Esophagus squamous epithelium (tissue), 5 donors: ENCODE results near the gene ERC2. TPM values are rescaled to one million over a fixed set of nuclear protein-coding genes. Genes with fewer than 3 reads are reported as not detected.

ENCODE experiments used
- DNase-seq: peaks from one replicate; lab custom pipeline; 2025; lab: John Stamatoyannopoulos, UW
- H3K27ac ChIP-seq, 4 donors: fragments of 200-600 bp; sonication (generic); one replicate each; pipeline ENCODE4 v1.5.1; 2016 to 2019; ENCODE audit warnings: mild to moderate bottlenecking in 1 of 4
- H3K27me3 ChIP-seq, 4 donors: fragments of 200-600 bp; sonication (generic); 1 replicate in 3 of 4; 2 replicates in 1 of 4; pipeline versions ENCODE4 v1.5.1 to v1.6.0; 2017 to 2021; ENCODE audit warnings: antibody characterized with exemption in 1 of 4
- H3K36me3 ChIP-seq, 3 donors: fragments of 200-600 bp; sonication (generic); one replicate each; pipeline ENCODE4 v1.5.1; 2016 to 2019
- H3K4me1 ChIP-seq, 3 donors: fragments of 200-600 bp; sonication (generic); one replicate each; pipeline ENCODE4 v1.5.1; 2017 to 2019
- H3K4me3 ChIP-seq, 4 donors: fragments of 200-600 bp; sonication (generic); 1 replicate in 3 of 4; 2 replicates in 1 of 4; pipeline ENCODE4 v1.5.1; 2016 to 2019; ENCODE audit warnings: mild to moderate bottlenecking in 2 of 4, moderate library complexity in 1 of 4
- H3K9me3 ChIP-seq, 3 donors: fragments of 200-600 bp; sonication (generic); one replicate each; pipeline ENCODE4 v1.5.1; 2016 to 2019
- CTCF ChIP-seq, 6 experiments: fragments of 450-650 bp in 4 of 6; fragments of 200-600 bp in 2 of 6; sonication (generic) in 2 of 6; IDR thresholded peaks; one replicate each; pipeline ENCODE4 v1.5.1; 2016 to 2019; ENCODE audit warnings: antibody characterized with exemption in 6 of 6, mild to moderate bottlenecking in 4 of 6, moderate library complexity in 4 of 6
- POLR2A ChIP-seq, 4 donors: fragments of 450-650 bp; IDR thresholded peaks; one replicate each; pipeline ENCODE4 v1.6.1; 2017; ENCODE audit warnings: antibody characterized with exemption in 4 of 4, mild to moderate bottlenecking in 4 of 4, moderate library complexity in 3 of 4
- WGBS, 2 donors: methylation state at CpG; one replicate each; pipeline ENCODE4 v1.1.5; 2018; 5-methylcytosine and 5-hydroxymethylcytosine counted together
- intact Hi-C: fragments of 100-400 bp; cut with DNase I; formaldehyde crosslinking; loops from one replicate; pipeline ENCODE4 v1.15.0; 2022
- total RNA-seq, 4 donors: library from RNA; depleted of rRNA; stranded (reverse); fragments of >200 nt; gene quantifications; one replicate each; pipeline ENCODE4 v1.1.0, GENCODE V29; 2016
- donor health status: DM: yes; HTN: yes; CAD: no.

The ERC2 gene
- total RNA-seq, 4 donors from 2014 or later, result 0.12 to 1.9 (median 0.86) TPM

DNA sequence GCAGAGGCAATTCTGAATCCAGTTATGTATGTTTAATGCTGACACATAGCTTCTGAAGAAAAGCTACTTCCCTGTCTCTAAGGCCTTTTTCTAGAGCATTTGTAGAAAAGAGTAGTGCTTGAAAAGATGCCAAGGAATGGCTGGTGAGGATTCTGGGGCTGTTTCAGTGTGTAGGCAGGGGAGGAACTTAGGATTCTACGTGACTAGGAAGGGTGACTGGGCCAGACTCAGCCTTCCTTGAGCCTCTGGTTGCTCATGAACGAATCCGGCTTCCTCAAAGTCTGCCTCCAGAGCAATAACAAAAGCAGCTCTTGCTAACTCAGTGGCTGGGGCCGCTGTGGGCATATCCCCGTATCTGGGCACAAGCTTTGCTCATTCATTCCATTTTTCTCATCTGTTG lies 876.4 kb downstream of the ERC2 start:
- no peaks in the 10 kb centered on the region for H3K9me3 ChIP-seq
- peaks cover 0 to 24% (median 2%) of the 10 kb centered on the region in 3 donors for H3K4me1 ChIP-seq
- H3K27ac ChIP-seq, result peak overlapping the region in 3 of 4 donors; percentile 22 to 76 (median 71)
- intact Hi-C loops, result no loop called here
- no peaks in the 10 kb centered on the region for H3K36me3 ChIP-seq
- TF ChIP-seq CTCF (IDR thresholded peaks at IDR 0.05), result no peak
- TF ChIP-seq POLR2A (IDR thresholded peaks at IDR 0.05), result no peak
- WGBS, 2 donors, result 71 to 78% methylated on average over 5 of the region's 5 CpGs
- H3K4me3 ChIP-seq, result no peak overlapping the region
- no peaks in the 10 kb centered on the region for H3K27me3 ChIP-seq
- DNase-seq, result no peak

DNA sequence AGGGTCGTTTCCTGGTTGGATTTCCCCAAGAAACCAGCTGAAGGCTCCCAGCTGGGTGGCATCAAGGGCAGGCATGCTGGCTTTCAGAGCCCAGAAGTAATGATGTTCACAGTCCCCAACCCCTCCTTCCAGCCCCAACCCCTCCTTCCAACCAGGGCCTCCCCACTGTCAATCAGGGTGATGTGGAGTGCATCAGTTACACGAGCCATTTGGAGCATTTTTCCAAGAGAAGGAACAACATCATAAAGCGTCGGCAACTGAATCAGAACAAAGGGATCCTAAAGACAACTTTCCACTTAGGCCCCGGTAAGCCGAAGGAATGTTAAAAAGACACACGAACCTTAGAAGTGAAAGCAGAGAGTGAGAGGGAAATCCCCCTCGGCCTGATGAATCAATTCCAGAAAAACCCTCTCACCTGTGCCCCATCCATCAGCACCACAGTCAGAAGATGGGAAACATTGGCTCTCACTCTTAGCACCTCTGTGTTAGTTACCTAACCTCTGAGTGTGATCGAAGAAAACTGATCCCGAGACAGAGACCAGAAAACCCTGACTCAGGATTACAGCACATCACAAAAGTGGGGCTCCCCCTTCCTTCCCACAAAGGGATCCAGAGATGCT lies 880.0 kb downstream of the ERC2 start:
- DNase-seq, result no peak
- no peak for TF ChIP-seq POLR2A (IDR thresholded peaks at IDR 0.05)
- no peak for TF ChIP-seq CTCF (IDR thresholded peaks at IDR 0.05)
- H3K27me3 ChIP-seq, result no peaks in the 10 kb centered on the region
- no peaks in the 10 kb centered on the region for H3K9me3 ChIP-seq
- WGBS, 2 donors, result 38 to 53% methylated on average over 7 to 10 of the region's 10 CpGs
- peaks cover 0 to 24% (median 2%) of the 10 kb centered on the region in 3 donors for H3K4me1 ChIP-seq
- intact Hi-C loops, result no loop called here
- no peak overlapping the region for H3K27ac ChIP-seq
- H3K36me3 ChIP-seq, result no peaks in the 10 kb centered on the region
- no peak overlapping the region for H3K4me3 ChIP-seq

- DNase-seq, result no peak
- WGBS, 2 donors, result 73 to 78% methylated on average over 7 of the region's 9 CpGs
- peaks cover 0 to 8% (median 0%) of the 10 kb centered on the region in 3 donors for H3K4me1 ChIP-seq
- no peak overlapping the region for H3K4me3 ChIP-seq
- no peaks in the 10 kb centered on the region for H3K9me3 ChIP-seq
- H3K36me3 ChIP-seq, result no peaks in the 10 kb centered on the region
- H3K27ac ChIP-seq, result no peak overlapping the region
- H3K27me3 ChIP-seq, result no peaks in the 10 kb centered on the region
- TF ChIP-seq POLR2A (IDR thresholded peaks at IDR 0.05), result no peak
- no peak for TF ChIP-seq CTCF (IDR thresholded peaks at IDR 0.05)
- intact Hi-C loops, result no loop called here
Observed at GRCh38 chr3:55585856-55586255, 882.4 kb downstream of the ERC2 start.

DNA sequence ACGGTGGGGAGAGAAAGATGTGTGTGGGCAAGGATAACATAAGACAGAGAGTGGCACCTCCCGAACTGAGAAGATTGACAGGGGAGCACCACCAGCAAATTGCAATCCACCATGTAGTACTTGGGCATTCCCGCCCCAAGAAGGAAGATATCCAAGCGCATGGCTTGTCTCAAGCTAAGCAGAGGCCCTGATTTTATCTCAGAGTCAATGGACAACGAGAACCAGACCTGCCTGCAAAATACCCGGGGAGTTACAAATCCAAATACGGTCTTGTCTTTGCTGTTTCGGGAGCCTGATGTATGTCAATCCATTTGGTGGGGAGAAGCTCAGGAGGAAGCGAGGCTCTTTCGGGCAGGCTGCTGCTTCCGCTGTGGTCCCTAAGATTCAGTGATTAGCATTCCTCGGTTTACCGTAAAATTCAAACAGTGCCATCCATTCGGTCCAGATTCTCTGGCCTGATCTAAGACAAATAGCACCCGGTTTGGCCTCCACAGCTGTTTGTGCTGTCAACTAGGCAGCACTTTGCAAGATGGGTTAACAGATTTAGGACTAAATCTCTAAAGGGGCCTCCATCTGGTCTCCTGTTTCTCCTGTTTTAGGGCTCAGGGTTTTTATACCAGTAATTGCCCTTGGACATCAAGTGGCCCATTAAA lies 883.4 kb downstream of the ERC2 start:
- TF ChIP-seq POLR2A (IDR thresholded peaks at IDR 0.05) (no peak), CTCF (IDR thresholded peaks at IDR 0.05) (no peak)
- Histone ChIP-seq H3K27ac (no peak overlapping the region), H3K4me1 (peaks cover 0 to 18% (median 3%) of the 10 kb centered on the region in 3 donors), H3K9me3 (no peaks in the 10 kb centered on the region), H3K4me3 (no peak overlapping the region), H3K36me3 (no peaks in the 10 kb centered on the region), H3K27me3 (no peaks in the 10 kb centered on the region)
- intact Hi-C loops, result no loop called here
- WGBS, 2 donors, result 88 to 92% methylated on average over 15 of the region's 15 CpGs
- no peak for DNase-seq

DNA sequence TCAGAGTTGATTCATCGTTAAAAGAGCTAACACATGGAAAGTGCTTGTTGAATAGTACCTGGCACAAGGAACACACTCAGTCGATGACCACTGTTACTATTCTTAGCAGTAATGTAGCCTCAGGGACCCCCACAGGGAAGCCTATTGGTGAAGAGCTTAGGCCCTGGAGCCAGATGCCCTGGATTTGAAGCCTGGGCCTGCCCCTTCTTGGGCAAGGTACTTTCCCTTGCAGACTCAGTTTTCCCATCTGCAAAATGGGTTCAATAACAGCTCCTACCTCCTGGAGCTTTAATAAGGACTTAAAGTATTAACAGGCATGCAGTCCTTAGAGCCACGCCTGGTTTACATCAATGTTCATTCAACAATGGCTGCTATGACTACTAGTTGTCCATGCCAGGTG lies 884.2 kb downstream of the ERC2 start:
- H3K27ac ChIP-seq, result no peak overlapping the region
- H3K36me3 ChIP-seq, result no peaks in the 10 kb centered on the region
- H3K27me3 ChIP-seq, result no peaks in the 10 kb centered on the region
- TF ChIP-seq CTCF (IDR thresholded peaks at IDR 0.05) (no peak), POLR2A (IDR thresholded peaks at IDR 0.05) (no peak)
- no peak for DNase-seq
- H3K9me3 ChIP-seq, result no peaks in the 10 kb centered on the region
- H3K4me1 ChIP-seq, result peaks cover 0 to 26% (median 5%) of the 10 kb centered on the region in 3 donors
- intact Hi-C loops, result no loop called here
- no peak overlapping the region for H3K4me3 ChIP-seq
- WGBS, 2 donors, result 73 to 76% methylated on average over 3 of the region's 3 CpGs
